ENCODE data around the gene REXO4.

DNA sequence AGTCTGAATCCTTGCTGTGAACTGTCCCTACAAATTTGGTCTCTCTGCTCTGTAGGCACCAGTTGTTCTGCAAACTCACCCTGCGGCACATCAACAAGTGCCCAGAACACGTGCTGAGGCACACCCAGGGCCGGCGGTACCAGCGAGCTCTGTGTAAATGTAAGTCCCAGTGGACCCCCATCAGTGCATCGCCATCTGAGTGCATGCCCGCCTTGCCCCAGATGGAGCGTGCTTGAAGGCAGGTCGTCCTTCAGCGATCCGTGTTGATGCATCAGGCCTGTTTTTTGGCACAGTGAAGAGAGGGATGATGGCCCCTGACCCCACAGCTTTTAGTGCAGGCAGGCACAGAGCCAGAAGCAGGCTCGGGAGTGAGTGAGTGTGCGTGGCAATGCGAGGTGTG lies 60.2 kb downstream of the REXO4 start:
- no peak for TF ChIP-seq POLR2A (IDR thresholded peaks at IDR 0.05)
- TF ChIP-seq, protein P1, sequence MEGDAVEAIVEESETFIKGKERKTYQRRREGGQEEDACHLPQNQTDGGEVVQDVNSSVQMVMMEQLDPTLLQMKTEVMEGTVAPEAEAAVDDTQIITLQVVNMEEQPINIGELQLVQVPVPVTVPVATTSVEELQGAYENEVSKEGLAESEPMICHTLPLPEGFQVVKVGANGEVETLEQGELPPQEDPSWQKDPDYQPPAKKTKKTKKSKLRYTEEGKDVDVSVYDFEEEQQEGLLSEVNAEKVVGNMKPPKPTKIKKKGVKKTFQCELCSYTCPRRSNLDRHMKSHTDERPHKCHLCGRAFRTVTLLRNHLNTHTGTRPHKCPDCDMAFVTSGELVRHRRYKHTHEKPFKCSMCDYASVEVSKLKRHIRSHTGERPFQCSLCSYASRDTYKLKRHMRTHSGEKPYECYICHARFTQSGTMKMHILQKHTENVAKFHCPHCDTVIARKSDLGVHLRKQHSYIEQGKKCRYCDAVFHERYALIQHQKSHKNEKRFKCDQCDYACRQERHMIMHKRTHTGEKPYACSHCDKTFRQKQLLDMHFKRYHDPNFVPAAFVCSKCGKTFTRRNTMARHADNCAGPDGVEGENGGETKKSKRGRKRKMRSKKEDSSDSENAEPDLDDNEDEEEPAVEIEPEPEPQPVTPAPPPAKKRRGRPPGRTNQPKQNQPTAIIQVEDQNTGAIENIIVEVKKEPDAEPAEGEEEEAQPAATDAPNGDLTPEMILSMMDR (IDR thresholded peaks at IDR 0.05), result no peak

Measured in tibial nerve (tissue), 3 donors.